HG02970 (cell line): ENCODE data around the gene DACT1.
"Not testable (repeated sequence)": the region's sequence is repeated elsewhere in the genome, so short reads cannot be mapped to it uniquely, and the experiment has no call there.

Source experiments
- ATAC-seq: cut with Tn5 transposase; IDR thresholded peaks from one replicate; pipeline ENCODE4 v1.9.1; 2021; ENCODE audit warnings: mild to moderate bottlenecking, moderate library complexity, moderate number of reproducible peaks; ENCODE audit not compliant: unreplicated experiment, low FRiP score

DACT1 gene, protein sequence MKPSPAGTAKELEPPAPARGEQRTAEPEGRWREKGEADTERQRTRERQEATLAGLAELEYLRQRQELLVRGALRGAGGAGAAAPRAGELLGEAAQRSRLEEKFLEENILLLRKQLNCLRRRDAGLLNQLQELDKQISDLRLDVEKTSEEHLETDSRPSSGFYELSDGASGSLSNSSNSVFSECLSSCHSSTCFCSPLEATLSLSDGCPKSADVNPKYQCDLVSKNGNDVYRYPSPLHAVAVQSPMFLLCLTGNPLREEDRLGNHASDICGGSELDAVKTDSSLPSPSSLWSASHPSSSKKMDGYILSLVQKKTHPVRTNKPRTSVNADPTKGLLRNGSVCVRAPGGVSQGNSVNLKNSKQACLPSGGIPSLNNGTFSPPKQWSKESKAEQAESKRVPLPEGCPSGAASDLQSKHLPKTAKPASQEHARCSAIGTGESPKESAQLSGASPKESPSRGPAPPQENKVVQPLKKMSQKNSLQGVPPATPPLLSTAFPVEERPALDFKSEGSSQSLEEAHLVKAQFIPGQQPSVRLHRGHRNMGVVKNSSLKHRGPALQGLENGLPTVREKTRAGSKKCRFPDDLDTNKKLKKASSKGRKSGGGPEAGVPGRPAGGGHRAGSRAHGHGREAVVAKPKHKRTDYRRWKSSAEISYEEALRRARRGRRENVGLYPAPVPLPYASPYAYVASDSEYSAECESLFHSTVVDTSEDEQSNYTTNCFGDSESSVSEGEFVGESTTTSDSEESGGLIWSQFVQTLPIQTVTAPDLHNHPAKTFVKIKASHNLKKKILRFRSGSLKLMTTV

GRCh38 chr14:58637391-58638230 lies at the start of gene DACT1:
Gene DACT1 (plus strand): TSS chr14:58637962. CDS start chr14:58638203, 241 bp downstream.
- ATAC-seq: peak; percentile 49

GRCh38 chr14:58588321-58588720 lies 49.4 kb upstream of the DACT1 start:
- ATAC-seq: not testable (repeated sequence)

- ATAC-seq: no peak
Measured at GRCh38 chr14:58593977-58594376, 43.8 kb upstream of the DACT1 start.

- no peak for ATAC-seq
Measured at GRCh38 chr14:58597041-58597440, 40.7 kb upstream of the DACT1 start.

DNA sequence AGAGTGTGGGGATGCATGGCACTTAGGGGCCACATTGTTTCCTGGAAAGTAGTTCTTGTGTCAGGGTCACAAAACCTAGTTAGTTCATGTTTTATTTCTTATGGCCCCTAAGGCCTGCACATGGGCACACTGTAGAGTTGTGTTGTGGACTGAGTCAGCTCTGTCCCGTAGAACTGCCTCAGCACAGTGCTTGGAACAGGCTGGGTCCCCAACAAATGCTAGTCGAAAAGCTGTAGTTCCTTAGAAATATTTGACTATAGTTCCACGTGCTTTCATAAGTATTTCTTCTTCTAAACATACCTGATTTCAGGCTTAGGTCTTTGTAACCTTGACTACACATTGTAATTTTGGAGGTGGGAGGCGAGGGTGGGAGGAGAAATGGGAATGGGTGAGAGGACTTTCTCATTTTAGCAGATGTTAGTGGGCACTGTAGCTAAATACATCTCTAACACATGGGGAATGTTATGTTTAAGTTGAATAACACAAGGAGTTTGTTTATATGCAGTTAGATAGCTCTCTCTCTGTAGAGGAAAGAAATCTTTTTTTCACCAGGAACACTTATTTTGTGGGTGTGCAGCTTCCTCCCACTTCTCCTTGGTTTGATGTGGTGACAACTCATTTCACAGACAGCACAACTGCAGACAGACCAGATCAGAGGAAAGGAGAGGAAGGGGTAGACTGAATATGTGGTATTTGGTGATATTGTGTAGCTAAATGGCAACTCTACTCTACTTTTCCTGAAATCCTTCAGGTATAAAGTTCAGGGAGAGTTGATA lies 39.5 kb upstream of the DACT1 start:
- ATAC-seq: no peak

GRCh38 chr14:58598804-58599525 lies 38.8 kb upstream of the DACT1 start:
- ATAC-seq: no peak

- ATAC-seq: no peak
Measured at GRCh38 chr14:58599707-58600106, 38.1 kb upstream of the DACT1 start.

- ATAC-seq: no peak
Measured at GRCh38 chr14:58605465-58605864, 32.3 kb upstream of the DACT1 start.

- ATAC-seq: no peak
Measured at GRCh38 chr14:58607131-58607951, 30.4 kb upstream of the DACT1 start.

DNA sequence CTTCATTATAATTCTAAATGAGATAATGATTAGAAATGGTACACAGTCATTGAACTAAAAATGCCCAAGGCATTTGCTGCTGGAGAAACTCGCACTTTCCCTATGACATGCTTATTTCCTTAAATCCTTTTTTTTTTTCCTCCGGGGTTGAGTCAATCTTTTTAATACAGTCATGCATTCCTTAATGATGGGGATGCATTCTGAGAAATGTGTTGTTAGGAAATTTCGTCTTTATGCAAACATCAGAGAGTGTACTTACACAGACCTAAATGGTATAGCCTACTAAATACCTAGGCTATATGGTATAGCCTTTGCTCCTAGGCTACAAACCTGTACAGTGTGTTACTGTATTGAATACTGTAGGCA lies 29.8 kb upstream of the DACT1 start:
- no peak for ATAC-seq

GRCh38 chr14:58617619-58618018 lies 20.1 kb upstream of the DACT1 start:
- ATAC-seq: no peak

- no peak for ATAC-seq
Measured at GRCh38 chr14:58620011-58620410, 17.8 kb upstream of the DACT1 start.

DNA sequence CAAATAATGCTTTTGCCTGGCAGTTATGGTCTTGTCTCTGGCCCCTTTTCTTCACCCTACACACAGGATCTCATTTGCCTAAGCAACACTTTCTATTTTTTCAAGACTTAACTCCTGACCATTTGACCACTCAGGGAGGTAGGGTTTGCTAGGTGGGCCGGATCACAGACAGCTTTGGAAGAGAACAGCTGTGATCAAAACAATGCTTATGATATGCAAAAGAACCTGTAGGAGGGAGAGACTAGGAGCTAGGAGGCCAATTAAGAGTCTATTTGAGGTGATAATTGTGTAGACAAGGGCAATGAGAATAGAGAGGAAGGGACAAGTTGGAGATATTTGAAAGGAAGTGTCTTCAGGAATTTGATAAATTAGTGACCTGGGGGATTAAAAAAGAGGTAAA lies 12.3 kb upstream of the DACT1 start:
- ATAC-seq: no peak

GRCh38 chr14:58626431-58626831 lies 11.3 kb upstream of the DACT1 start:
- no peak for ATAC-seq

DNA sequence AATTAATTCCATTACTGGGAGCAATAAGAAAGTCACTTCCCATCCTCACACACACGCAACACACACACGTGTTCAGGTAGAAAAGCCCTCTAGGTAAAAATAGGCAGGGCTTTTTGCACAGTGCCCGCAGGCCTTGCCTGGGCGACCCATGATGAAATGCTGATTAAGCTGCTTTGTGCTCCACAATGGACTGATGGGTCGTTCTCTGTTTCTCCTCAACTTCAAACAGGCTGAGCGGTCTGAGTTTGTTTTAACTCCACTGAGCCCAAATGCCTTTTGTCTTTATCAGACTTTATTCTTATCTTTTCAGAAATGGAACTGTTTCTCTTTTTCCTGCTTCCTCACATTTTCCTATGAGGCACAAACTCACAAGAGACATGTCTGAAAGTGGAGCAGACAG lies 9.4 kb upstream of the DACT1 start:
- ATAC-seq: no peak

- no peak for ATAC-seq
Measured at GRCh38 chr14:58629281-58629680, 8.5 kb upstream of the DACT1 start.

GRCh38 chr14:58631732-58632131 lies 6.0 kb upstream of the DACT1 start:
- no peak for ATAC-seq

- ATAC-seq: no peak
Measured at GRCh38 chr14:58633831-58634230, 3.9 kb upstream of the DACT1 start.
